Posterior vena cava (tissue), 2 donors: Measurements from ENCODE around the gene MARCHF3. TPM values are rescaled to one million over a fixed set of nuclear protein-coding genes. Genes with fewer than 3 reads are reported as not detected.
A peak's percentile ranks its signal among the peaks of the same experiment; 100 is the strongest.

Source experiments
- DNase-seq: peaks from one replicate; pipeline ENCODE4 v3.0.0-alpha.2; 2020; ENCODE audit warnings: low spot score
- intact Hi-C, 2 donors: fragments of 100-400 bp; cut with DNase I; formaldehyde crosslinking; loops; one replicate each; pipeline versions ENCODE4 v1.14.1 to v1.14.2; 2022 to 2023
- long read RNA-seq, 2 donors: library from polyadenylated mRNA; unstranded; transcript quantifications; one replicate each; pipeline ENCODE4 v2.0.0, GENCODE V29; 2020 to 2021
- total RNA-seq, 2 donors: library from RNA; stranded (reverse); fragmentation: NEBNext Ultra II Directional; extraction: Animal tissue kit (Norgen Biotek cat#: 25700); gene quantifications; one replicate each; pipeline ENCODE4 v1.2.1, GENCODE V29; 2021
- donor health status: DM: yes; HTN: yes; CAD: no.
- donor health status: DM: yes; HTN: yes; CAD: no.

The MARCHF3 gene
- 10 to 100 TPM; 14.1 to 22.8 TPM for total RNA-seq
- long read RNA-seq, donor 1, full-length matches to known transcripts: 3 of 7 reads
- long read RNA-seq, donor 1, partial matches to known transcripts: 0 of 7 reads
- long read RNA-seq, donor 1, other reads (novel, unspliced or antisense): 4 of 7 reads
- long read RNA-seq, donor 2, full-length matches to known transcripts: 39 of 50 reads
- long read RNA-seq, donor 2, partial matches to known transcripts: 2 of 50 reads
- long read RNA-seq, donor 2, other reads (novel, unspliced or antisense): 9 of 50 reads

- intact Hi-C loops: no loop called here
- peak; percentile 98 for DNase-seq
These were observed at the start of gene MARCHF3 for GRCh38 chr5:127030259-127031146. Gene MARCHF3, minus strand, starts transcription at chr5:127030558. Its CDS starts 112,387 bp downstream, at chr5:126918171.

- no peak for DNase-seq
- intact Hi-C loops: no loop called here
These were observed 49.7 kb upstream of the MARCHF3 start for GRCh38 chr5:127079994-127080491.

- intact Hi-C loops: no loop called here
- no peak for DNase-seq
These were observed 47.0 kb upstream of the MARCHF3 start for GRCh38 chr5:127077366-127077765.

GRCh38 chr5:127076315-127077129 is 46.2 kb upstream of the MARCHF3 start:
- intact Hi-C loops: no loop called here
- no peak for DNase-seq

GRCh38 chr5:127074466-127074865 is 44.1 kb upstream of the MARCHF3 start:
- intact Hi-C loops: no loop called here

GRCh38 chr5:127072861-127073846 is 42.8 kb upstream of the MARCHF3 start, which contains the start of gene C5orf63:
Gene C5orf63, minus strand, starts transcription at chr5:127073502. Its CDS starts 14,507 bp downstream, at chr5:127058995.
- intact Hi-C loops: no loop called here
- peak; percentile 89 for DNase-seq

More at GRCh38 chr5:127074466-127074865, 44.1 kb upstream of the MARCHF3 start:
- DNase-seq: no peak

GRCh38 chr5:127070243-127070642 is 39.9 kb upstream of the MARCHF3 start:
- no peak for DNase-seq
- intact Hi-C loops: no loop called here

- intact Hi-C loops: no loop called here
- no peak for DNase-seq
These were observed 38.3 kb upstream of the MARCHF3 start for GRCh38 chr5:127068493-127069214.

- DNase-seq: no peak
- intact Hi-C loops: no loop called here
These were observed 36.4 kb upstream of the MARCHF3 start for GRCh38 chr5:127066721-127067120.

- intact Hi-C loops: no loop called here
- no peak for DNase-seq
These were observed 34.0 kb upstream of the MARCHF3 start for GRCh38 chr5:127064253-127064840.

GRCh38 chr5:127063257-127063913 is 33.0 kb upstream of the MARCHF3 start:
- intact Hi-C loops: no loop called here
- DNase-seq: no peak

- intact Hi-C loops: no loop called here
- DNase-seq: no peak
These were observed 31.6 kb upstream of the MARCHF3 start for GRCh38 chr5:127061956-127062355.

GRCh38 chr5:127061537-127061936 is 31.2 kb upstream of the MARCHF3 start:
- intact Hi-C loops: no loop called here
- DNase-seq: no peak

- DNase-seq: no peak
- intact Hi-C loops: no loop called here
These were observed 30.2 kb upstream of the MARCHF3 start for GRCh38 chr5:127060470-127060985.

GRCh38 chr5:127056896-127057295 is 26.5 kb upstream of the MARCHF3 start:
- intact Hi-C loops: no loop called here
- no peak for DNase-seq

- intact Hi-C loops: no loop called here
- DNase-seq: no peak
These were observed 25.7 kb upstream of the MARCHF3 start for GRCh38 chr5:127055880-127056653.
